Central memory CD4-positive, alpha-beta T cell (primary cell): Measurements from ENCODE around the gene RMND5B.
"Not testable (repeated sequence)": the region's sequence is repeated elsewhere in the genome, so short reads cannot be mapped to it uniquely, and the experiment has no call there.

Experiments used
- DNase-seq: peaks from one replicate; pipeline ENCODE4 v3.0.0; 2022

Gene RMND5B

DNA sequence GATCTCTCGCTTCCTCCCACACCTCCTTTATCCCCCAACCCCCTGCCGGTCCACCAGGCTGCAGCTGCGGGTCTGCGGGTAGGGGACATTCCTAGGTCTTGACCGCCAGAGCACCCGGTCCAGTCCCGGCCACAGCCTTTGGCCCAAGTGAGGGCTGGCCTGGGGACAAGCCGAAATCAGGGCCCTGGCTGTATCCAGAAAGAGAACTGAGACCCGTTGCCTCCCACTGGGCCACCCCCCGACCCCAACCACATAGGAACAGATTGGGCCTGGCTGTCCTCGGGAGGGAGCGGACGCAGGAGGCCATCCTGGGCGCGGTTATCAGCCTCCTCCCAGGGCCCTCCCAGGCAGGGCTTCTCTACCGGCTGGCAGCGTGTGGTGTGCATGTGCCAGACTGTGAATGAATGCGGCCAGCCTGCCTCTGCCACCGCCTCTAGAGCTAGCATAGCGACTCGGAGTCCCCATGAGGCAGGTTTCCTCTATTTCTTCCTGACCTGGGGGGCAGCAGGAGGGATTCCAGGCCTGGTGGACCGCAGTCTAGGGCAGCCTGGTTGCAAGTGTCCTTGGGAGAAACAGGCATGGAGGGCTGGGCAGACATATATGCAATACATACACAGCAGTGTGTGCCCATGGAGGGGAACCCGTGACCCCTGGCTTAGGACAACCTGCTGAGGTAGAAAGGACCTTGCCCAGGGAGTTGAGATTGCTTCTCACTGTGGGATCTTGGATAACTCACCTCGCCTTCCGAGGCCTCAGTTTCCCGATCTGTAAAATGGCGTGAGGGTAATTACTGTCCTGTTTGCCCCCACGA, 16.3 kb upstream of the RMND5B start:
- peak; percentile 36 for DNase-seq

DNA sequence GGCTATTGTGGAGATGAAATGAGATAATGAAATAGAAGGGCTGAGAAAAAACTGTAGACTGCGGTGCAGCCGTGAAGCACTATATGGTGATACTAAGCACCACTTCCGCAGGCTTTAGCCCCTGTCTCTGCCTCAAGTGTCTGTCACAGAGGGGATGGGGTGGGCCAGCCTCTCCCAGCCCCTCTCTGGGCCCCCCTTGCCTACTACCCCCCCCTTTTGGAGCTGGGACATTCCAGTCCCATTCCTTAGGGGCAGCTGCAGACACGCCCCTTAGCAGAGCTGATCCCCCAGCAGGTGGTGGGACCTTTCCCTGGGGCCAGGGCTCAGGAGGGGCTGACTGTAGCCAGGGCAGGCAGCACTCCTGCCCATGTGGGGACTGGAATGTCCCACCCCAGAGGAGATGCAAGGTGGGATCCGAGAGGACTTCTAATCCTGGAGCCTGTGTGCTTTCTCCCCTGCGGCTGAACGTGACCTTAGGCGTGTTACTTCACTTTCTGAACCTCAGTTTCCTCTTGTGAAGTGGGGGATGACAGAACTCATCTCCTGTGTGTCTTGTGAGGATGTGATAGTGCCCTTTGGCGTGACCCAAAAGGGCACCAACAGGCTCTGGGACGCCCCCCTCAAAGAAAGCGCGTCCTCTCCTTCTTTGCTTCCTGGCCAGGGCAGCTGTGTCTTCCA, 15.5 kb upstream of the RMND5B start:
- DNase-seq, result no peak

DNA sequence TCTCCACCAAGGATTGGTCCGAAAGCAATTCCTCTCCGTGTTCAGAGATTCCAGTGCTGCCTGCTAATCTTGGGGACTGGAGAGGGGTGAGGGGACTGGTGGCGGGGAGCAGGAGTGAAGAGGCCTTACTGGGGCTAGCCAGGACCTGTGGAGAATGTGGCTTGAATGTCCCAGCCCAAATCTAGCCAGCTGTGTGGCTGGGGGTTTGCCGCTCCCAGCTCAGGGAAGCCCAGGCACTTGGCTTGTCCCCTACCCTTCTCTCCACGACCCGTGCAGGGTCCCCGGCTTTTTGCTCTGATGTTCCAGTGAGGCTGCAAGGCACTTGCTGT, 15.0 kb upstream of the RMND5B start:
- DNase-seq, result no peak

DNA sequence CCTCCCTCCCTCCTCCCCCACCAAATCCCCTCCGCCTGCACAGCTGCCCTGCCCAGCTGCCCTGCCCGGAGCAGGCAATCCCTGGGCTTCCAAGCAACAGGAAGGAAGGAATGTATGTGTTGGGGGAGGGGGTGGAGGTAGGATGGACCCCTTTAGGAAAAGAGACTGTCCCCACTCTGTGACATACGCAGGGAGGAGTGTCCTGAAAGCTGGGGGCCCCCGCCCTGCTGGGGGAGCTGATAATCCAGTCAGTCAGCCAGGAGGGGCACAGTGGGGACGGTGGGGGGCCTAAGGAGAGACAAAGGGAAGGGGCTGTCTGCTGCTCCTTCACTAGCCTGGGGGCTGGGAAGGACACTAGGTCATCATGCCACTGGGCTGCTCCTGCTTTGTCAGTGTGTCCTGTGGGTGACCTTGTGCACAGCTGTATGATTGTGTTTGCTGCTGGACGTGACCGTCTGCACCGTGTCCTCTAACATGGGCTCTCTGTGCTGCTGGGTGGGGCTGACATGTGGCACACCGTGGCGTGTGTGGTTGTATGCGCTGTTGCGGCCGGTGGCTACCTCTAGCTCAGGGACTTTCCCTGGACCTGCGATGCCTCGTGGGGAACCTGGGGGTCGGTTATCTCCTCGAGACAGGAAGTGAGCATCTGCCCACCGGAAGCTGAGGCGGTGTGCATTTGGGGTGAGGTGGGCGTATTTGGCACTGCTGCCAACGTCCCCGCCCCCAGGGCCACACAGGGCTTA, 14.5 kb upstream of the RMND5B start:
- DNase-seq, result peak; percentile 79

DNA sequence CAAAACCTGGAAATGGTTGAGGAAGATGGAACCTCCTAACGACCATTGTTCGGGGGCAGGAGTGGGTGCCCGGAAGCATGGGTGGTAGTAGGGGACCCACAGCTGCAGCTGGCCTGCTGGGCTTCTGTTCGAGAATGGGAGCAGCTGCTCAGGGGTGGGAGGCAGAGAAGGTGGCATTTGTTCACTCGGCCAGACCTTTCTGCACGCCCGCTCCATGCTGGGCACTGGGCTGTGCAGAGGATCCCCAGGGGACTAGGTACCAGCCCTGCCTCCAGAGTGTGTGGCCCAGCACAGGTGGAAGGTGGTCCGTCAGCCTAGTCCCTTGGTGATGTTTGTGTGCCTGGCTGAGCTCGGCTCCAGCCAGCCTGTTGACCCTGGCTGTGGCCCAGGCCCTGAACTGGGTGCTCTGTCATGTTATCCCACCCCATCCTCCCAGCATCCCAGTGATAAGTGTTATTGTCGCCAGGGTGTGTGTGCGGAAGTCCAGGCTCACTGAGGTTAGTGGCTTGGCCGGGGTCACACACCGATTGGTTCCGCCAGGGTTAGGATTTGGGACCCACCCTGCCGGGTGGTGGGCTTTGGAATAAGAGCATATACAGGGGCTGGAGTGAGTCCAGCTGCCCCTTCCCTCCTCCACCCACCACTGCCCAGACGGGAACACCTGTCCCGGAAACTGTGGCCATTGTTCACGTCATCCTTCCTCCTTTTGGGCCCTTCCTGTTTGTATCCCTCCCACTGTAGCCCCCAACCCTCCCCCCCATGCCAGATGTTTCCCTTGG, 12.7 kb upstream of the RMND5B start:
- DNase-seq, result no peak

DNA sequence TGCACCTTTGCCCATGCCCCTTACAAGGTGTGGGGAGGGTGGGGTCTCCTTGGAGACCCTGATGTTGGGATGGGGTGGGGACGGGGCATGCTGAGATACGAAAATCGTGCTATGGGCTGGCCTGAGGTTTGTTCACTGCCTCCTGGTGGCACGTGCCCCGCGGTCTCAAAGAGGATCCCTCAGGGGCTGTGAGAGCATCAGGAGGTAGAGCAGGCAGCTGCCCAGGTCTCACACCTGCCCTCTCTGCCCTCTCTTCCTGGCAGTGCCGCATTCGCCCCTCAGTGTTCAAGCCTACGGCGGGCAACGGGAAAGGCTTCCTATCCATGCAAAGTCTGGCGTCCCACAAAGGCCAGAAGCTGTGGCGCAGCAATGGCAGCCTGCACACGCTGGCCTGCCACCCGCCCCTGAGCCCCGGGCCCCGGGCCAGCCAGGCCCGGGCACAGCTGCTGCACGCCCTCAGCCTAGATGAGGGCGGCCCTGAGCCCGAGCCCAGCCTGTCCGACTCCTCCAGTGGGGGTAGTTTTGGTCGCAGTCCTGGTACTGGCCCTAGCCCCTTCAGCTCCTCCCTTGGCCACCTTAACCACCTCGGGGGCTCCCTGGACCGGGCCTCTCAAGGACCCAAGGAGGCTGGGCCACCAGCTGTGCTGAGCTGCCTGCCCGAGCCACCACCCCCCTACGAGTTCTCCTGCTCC, 10.8 kb upstream of the RMND5B start:
- no peak for DNase-seq

DNA sequence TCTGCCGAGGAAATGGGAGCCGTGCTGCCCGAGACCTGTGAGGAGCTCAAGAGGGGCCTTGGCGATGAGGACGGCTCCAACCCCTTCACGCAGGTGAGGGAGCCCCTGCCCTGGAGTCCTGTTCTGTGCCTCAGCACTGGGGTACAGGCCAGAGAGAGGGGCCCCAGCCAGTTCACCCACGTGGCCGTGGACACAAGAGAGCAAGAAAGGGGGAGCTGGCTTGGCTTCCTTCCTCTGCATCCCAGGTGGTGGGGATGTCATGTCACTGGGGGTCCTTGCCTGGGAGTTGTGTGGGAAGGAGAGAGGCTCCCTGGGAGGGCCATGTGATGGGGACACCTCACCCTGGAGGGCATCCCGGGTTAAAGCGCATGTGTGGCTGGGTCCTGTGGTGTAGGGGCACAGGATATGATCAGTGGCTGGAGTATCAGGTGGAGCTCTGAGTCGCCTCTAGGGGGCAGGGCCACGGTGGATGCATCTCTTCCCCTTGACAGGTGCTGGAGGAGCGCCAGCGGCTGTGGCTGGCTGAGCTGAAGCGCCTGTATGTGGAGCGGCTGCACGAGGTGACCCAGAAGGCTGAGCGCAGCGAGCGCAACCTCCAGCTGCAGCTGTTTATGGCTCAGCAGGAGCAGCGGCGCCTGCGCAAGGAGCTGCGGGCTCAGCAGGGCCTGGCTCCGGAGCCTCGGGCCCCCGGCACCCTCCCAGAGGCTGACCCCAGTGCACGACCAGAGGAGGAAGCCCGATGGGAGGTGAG, 10.0 kb upstream of the RMND5B start:
- peak; percentile 80 for DNase-seq

DNA sequence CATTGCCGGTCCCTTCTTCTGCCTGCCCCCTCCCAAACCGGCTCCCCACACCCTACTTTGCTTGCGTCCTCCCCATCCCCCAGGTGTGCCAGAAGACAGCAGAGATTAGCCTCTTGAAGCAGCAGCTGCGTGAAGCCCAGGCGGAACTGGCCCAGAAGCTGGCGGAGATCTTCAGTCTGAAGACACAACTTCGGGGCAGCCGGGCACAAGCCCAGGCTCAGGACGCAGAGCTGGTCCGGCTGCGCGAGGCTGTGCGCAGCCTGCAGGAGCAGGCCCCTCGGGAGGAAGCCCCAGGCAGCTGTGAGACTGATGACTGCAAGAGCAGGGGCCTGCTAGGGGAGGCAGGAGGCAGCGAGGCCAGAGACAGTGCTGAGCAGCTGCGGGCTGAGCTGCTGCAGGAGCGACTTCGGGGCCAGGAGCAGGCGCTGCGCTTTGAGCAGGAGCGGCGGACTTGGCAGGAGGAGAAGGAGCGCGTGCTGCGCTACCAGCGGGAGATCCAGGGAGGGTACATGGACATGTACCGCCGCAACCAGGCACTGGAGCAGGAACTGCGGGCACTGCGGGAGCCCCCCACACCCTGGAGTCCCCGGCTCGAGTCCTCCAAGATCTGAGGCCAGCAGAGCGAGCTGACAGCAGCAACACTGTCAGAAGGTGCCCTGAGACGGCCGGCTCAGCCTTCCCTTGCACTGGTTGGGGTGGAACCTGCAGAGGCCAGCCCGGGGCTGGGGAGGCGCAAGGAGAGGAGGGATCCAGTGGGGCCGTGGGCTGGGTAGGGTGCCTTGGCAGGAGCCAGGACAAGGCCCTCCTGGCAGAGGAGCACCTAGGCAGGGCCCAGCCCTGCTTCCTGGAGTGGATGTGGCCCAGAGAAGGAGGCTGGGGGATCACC, 9.2 kb upstream of the RMND5B start:
- DNase-seq, result no peak

DNA sequence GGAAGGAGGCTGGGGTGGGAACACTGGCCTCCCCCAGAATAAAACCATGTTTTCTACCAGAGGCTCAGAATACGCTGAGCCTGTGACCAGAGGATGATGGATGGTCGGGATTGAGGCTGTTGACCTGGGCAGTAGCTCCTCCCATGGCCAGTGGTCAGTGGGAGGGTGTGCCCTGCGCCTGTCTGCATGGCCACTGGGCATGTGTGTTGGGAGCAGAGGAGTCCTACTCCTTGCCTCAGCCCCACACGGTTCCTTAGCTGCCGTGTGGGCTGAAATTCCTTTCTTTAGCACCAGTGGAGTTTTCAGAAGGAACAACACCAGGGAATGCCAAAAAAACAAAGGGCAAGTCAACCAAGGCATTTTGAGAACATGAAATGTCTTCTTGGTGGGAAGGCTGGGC, 8.5 kb upstream of the RMND5B start:
- no peak for DNase-seq

DNA sequence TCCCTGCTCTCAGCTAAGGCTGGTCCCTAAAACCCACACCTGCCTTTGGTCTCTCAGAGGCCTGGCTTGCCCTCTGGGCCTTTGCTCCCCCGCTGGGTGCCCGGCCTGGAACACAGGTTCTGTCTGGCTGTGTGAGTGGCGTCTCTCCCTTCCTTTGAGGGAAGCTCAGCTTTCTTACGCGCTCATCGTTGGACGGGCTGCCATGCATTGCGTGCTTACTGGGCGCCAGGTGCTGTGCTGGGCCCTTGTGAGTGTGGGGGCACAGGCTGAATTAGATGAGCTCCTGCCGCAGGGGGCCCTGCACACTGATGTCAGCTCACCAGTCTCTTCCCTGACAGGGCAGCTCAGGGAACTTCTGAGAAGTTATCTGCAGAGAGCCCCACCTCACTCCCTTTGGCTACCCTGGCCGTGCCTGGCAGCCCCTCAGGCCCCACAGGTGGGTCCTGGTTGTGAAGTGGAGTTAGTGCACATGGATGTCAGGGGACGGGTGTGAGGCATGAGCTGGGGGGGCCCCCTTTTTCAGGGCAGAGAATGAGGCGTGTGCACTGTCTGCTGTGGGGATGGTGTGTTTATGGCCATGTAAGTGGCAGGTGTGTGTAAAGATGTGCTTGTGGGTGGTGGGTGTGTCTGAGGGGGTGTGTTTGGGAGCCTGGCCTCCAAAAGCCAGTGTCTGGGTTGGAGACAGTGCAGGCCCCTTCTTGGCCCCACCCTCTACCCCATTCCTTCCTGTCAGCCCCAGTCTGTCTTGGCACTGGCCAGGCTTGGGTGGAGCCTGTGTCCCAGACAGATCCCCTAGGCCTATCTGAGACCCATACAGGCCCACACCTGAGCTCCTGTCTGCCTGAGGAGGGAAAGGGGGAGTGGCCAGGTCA, 7.5 kb upstream of the RMND5B start:
- DNase-seq, result no peak

DNA sequence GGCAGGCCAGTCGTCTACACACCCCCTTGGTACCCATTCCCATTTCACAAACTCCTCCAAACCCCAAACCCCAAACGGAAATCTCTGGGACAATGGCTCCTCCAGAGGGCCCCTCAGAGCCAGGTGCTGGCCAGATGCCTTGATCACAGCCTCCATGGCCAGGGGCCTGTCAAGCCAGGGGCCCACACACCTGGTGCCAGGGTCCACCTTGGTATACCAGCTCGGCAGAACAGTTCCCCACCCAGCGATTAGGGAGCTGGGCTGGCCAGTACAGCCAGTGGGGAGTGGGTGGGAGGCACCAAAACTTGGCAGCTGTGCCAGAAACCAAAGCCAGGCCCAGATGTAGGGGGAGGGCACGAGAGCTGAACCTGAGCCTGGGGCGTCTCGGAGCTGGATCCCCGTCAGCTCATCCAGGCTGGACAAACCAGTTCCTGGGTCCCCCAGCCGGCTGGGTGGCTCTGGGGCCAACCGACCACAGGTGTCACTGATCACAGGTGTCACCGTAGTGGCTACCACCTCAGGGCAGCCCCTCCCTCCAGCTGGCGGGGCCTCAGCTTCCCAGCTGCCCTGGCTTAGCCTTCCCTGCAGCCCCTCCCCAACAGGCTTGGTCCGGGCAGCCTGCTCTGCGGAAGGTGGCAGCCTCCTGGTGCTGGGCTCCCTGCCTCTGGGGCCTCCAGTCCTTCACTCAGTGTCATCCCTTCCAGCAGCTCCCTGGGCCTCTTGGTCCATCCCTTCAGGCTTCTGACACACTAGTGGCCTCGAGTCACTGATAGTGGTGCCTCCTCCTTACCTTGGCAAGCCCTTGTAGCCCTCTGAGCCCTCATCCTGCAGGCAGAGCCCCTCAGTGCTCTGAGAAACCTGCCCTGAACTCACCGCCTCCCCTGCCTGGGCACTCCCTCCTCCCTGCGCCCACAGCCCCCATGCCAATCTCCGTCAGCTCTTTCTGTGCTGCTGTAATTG, 6.6 kb upstream of the RMND5B start:
- DNase-seq, result no peak

DNA sequence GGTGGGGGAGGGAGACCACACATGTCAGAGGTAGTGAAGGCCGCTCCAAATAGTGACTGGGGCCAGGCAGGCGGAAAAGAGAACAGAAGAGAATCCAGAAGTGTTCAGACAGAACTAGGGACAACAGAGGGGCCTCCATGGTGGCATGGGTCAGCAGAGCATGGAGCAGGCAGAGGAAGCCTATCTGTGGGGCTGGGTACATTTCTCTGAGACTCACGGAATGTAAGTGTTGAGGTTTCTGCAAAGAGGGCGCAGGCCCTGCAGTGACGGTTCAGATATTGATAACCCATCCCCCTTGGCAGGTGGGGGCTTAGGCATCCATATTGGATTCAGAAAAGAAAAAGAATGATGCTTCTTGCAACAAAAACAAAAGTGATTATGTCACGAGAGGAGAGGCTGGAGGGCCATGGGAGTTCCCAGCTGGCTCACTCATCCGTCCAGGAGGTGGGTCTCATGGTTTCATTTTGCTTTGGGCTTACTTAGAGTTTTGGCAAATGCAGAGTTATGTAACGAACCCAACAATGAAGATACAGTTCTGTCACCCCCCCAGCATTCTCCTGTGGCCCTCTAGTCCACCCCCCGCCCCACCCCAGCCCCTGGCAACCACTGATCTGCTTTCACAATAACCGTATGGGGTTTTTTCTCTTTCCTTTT, 5.4 kb upstream of the RMND5B start:
- DNase-seq, result no peak

DNA sequence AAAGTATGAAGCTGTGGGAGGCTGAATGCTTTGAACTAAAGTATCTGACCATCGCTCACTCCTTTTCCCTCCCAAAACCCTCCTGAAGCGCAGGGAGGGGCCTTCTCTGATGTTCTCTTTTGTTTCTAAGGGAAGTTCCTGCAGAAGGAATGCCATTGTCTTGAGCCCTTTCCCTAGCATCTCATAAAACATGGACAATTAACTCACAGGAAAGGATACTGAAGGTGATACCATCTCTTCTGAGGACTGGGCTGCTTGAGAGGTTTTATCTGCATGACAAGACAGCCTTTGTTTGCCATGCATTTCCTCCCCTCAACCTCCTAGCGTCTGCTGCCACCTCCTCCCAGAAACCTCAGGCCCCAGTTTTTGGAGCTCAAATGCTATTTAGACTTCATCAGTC, 4.3 kb upstream of the RMND5B start:
- no peak for DNase-seq

DNA sequence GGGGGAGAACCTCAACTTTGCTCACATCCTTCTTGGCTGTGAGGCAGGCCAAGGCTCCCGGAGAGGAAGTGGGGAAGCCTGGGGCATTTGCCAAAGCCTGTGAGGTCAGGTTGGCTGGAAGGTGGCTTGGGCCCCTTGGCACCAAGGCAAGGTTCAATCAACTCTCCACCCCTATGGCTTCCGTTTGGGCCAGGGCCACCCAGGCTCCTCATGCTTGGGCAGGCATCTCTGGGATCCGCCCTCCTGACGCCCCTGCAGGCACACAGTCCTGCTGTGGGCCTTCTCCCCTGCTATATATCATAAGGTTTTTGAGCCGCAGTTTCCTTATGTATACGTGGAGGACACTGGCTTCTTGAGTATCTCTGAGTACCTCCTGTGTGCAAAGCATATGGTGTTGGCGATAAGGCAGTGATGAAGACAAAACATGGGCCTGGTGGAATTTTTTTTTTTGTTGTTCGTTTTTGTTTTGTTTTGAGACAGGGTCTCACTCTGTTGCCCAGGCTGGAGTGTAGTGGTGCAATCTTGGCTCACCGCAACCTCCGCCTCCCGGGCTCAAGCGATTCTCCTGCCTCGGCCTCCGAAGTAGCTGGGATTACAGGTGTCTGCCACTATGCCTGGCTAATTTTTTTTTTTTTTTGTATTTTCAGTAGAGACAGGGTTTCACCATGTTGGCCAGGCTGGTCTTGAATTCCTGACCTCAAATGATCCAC, 3.4 kb upstream of the RMND5B start:
- DNase-seq, result not testable (repeated sequence)

DNA sequence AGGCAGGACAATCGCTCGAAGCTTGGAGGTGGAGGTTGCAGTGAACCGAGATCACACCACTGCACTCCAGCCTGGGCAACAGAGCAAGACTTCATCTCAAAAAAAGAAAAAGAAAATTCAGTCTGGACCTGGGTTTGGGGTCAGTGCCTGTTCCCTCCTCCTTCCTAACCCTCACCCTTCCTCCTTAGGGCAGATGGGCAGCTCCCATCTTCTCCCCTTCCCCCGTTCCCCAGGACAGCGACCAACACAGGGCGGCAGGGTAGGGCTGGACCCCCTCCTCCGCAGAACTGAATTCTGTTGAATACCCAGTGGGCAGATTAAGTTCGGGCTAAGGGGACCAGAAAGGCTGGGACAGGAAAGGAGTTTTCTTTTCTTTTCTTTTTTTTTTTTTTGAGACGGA, 1.5 kb upstream of the RMND5B start:
- DNase-seq, result no peak

DNA sequence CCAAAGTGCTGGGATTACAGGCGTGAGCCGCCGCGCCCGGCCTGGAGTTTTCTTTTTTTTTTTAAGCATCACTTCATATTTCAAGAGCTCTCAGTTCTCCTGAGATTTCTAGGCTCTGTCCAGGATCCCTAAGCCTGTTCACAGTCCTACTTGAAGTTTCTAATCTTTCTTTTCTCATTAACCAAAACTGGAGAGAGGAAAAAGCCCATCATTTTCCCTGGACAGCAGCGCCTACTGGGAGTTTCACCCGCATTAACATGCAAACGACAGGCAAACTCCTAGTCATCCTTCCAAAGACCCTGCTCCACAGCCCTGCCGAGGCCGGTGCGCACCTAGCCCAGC, 609 bp upstream of the RMND5B start:
- not testable (repeated sequence) for DNase-seq

DNA sequence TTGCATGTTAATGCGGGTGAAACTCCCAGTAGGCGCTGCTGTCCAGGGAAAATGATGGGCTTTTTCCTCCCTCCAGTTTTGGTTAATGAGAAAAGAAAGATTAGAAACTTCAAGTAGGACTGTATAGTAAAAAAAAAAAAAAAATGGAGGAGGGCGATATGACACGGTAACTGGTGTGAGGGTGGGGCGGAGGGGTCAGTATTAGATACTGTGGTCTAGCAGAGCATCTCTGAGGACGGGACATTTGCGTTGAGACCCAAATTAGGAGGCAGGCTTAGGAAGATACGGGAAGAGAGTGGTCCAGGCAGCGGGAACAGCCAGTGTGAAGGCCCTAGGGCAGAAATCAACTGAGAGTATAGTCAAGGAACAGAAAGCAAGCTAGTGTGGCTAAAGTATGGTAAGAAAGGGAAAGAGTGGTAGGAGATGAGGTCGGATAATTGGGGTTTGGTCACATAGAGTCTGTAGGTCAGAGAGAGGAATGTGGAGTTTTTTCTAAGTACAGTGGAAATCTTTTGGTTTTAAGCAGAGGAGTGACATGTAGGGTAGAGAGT, 707 bp downstream of the RMND5B start:
- no peak for DNase-seq
